NOMO-1 treated with dmso at 0.1 percent for 144 hours (cell line): Measurements from ENCODE around the gene PDE4DIP.
"Not testable (repeated sequence)": the region's sequence is repeated elsewhere in the genome, so short reads cannot be mapped to it uniquely, and the experiment has no call there.

ENCODE experiments used
- DNase-seq: peaks from one replicate; lab custom pipeline; 2025; ENCODE audit not compliant: unreplicated experiment; lab: John Stamatoyannopoulos, UW

PDE4DIP gene

DNA sequence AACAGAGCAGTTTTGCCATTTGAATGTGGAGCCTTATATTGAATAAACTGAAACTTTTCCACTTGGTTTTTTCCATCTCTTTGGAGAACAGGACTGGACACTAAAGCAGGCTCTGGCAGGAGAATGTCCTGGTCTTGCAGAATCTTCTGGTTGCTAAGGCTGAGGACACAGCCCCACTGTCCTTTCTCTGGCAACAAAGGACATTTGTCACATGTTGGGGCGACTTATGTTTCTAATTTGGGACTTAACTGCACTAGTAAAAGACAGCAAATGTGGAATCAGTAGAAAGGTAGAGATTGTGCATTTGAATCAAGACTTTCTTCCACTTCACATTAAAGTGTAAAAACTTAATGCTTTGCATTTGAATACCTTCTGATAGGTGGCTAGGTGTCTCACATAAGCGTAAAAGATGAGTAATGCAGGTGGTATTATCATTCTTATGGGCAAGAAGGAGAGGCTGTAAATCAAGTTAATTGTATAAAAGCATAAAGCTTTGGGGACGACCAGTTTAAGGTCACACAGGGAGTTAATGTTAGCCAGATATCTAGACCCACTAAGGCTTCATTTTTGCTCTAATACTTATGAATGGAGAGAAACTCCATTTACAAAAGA, 74.7 kb downstream of the PDE4DIP start:
- not testable (repeated sequence) for DNase-seq

DNA sequence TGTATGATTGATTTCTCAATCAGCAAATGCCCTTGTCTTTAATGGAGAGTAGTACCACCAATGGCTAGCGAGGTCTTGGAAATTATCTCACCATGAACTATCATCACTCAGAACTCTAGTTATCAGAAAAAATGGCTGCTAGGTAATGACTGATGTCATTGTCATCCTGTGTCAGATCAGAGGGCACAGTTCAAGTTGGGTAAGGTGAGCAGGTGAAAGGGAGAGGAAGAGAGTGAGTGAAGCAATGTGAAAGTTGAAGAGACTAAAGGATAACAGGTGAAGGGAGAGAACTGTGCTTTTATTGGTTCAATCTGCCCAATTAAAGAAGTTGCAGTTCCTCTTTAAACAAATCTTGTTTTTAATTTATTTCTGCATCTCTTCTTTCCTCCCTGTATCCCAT, 76.8 kb downstream of the PDE4DIP start:
- not testable (repeated sequence) for DNase-seq

DNA sequence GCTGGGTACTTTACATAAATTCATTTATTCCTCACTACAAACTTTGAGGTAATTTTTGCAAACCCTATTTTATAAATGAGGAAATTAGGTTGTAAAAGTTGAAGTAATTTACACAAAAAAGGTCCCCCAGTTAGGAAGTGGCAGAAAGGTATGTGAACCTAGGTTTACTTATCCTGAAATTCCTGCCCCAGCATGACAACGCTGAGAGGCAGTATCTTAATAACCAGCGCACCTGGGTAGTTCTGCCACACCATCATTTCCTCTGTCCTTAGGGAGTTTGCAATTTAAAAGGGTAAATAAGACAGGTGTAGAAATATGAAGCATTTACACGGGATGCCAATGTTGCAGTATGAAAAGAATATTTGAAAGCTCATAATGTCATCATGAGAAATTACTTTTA, 79.6 kb downstream of the PDE4DIP start:
- not testable (repeated sequence) for DNase-seq

DNA sequence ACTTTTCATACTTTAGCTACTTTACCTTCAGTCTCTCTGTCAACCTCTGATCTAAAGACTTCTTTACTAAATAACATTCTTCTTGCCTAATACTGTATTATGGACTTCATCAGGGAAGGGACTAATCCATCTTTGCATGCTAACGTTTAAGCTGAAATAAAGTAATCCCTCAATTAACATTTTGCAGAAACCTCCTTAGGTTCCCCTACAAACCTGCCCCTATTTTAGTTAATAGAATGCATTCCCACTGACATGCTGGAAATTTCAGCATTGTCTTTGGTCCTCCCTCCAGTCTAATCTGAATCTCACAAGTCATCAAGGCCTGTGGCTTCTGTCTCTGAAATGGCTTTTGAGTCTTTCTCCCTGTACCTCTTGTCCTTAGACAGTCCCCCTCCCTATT, 83.4 kb downstream of the PDE4DIP start:
- not testable (repeated sequence) for DNase-seq

DNA sequence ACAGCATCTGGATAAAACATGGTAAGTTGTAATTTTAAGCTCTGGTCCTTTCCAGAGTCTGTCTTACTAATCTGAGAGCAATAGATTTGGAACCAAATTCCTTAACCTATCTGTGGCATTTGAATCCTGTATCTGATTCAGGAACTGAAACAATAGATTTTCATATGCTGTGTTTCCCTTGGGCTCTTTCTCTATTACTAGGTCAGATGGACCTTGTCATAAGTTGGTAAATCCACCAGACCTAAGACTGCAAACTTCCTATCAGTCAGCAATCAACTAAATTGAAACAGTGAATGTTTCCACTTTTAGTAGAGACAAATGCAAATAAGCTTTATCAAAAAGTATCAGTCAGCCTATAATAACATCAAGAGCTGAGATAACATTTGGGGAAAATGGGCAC, 85.0 kb downstream of the PDE4DIP start:
- DNase-seq, result not testable (repeated sequence)

DNA sequence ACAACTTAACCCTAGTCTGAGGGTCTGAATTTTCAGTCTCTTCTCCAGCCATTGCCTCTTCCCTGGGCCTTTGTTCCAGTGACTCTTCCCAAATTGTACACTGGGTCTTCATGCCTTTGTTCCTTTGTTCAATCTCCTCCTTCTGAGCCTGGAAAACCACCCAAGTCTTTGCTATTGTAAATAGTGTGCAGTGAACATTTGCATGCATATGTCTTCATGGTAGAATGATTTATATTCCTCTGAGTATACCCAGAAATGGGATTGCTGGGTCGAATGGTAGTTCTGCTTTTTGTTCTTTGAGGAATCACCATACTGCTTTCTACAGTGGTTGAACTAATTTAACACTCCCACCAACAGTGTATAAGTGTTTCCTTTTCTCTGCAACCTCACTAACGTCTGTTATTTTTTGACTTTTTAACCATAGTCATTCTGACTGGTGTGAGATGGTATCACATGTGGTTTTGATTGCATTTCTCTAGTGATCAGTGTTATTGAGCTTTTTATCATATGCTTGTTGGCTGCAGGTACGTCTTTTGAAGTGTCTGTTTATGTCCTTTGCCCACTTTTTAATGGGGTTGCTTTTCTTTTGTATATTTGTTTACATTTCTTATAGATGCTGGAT, 91.3 kb downstream of the PDE4DIP start:
- DNase-seq, result not testable (repeated sequence)

DNA sequence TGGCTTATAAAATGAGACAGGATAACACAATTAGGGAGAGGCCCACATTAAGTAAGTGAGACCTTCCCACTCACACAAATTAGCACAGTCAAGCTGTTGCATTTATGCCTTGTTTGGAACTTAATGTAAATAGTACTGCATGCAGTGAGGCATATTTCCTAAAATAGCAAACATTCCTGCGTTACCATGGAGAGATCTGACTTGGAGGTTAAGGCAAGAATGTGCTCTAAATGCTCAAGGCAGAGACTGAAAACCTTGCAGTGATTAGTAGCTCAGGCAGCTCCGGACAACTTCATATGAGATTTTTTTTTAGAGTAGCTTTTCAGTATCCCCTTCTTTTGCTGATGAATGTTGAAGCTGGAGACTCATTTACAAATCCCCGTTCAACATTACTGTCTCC, 98.7 kb downstream of the PDE4DIP start:
- not testable (repeated sequence) for DNase-seq

DNA sequence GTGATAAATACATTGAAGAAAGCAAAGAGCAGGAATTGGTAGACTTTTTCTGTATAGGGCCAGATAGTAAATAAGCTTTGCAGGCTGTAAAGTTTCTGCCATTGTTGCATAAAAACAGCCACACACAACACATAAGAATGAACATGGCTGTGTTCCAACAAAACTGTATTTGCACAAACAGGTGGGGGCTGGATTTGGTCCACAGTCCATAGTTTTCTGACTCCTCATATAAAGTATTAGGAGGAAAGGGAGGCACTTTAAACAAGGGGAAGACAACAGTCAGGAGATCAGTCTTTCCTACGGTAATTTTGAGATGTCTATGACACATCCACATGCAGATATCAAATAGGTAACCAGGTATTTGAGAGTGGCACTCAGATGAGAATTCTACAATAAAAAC, 100.9 kb downstream of the PDE4DIP start:
- not testable (repeated sequence) for DNase-seq

DNA sequence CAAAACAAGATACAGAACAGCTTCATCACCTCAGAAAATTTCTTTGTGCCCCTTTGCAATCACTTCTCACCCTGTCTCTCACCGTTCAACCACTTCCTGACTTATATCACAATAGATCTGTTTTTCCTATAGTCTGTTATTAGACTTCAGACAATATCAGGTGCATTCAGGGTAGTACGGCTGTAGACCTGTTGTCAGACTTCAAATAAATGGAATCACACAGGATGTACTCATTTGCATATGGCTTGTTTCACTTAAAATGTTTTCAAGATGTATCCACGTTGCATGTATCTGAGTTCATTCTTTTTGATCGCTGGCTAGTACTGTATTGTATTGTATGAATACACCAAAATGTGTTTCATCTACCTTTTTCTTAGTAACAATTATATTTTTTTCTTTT, 104.5 kb downstream of the PDE4DIP start:
- DNase-seq, result not testable (repeated sequence)

DNA sequence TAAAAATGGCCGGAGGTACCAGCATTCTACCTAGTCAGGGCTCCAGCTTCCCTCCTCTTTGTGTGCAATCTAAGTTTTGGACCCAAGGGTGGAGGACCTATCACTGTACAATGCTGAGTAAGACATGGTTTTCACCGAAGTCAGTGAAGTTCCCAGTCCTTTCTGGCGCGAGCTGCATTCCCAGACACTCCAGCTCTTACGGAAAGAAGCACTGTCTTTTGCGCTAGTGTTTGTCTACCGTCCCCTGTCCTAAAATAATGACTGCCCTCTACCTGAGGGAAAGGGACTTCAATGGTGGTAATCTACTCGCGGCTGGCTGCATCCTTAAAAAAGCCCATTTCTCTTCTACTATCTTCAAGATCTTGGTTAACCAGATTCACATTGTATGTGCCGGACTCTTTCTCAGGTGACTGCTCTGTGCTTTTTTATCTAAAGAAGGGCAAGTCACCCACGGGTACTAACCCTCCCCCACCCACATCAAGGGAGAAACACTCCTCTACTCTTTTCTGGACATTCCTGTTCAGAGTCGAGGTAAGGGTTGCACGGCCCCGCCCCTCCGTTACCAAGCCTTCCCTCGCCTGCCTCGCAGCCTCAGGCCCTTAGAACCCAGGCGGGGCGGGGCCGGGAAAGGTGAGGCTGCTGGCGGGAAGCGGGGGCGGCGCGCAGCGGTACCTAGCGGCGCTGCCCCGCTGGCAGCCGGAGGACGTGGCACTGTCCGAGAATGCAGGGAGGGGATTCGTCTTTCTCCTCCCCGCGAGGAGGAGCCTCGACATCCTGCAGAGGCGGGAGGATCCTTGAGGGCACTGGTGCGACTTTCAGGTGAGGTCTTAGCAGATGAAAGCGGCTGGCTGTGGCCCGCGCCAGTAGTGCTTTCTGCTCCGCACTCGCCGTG, 107.4 kb downstream of the PDE4DIP start:
- peak; percentile 23 for DNase-seq

DNA sequence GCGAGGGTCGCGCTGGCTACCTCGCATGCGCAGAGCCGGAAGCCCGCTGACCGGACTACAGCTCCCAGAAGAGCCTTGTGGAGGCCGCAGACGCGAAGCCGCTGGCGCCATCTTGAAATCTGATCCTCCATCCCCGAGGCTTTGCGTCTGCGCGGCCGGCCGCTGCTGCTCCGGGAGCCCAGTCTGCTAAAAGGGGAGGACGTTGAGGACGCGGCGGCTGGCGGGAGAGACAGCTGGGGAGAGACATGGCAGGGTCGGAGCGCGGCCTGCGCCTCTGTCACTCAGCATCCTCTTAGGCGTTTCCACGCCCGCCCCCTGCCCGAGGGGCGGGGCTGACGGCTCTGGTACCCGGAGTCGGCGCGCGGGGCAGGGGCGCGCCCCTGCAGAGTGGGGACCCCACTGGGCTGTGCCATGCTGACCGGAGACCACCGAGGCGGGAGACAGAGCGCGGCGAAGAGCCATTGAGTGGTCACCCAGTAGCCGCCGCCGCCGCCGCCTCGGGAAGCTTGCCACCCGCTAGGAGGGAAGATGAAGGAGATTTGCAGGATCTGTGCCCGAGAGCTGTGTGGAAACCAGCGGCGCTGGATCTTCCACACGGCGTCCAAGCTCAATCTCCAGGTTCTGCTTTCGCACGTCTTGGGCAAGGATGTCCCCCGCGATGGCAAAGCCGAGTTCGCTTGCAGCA, 108.2 kb downstream of the PDE4DIP start:
- DNase-seq, result not testable (repeated sequence)

DNA sequence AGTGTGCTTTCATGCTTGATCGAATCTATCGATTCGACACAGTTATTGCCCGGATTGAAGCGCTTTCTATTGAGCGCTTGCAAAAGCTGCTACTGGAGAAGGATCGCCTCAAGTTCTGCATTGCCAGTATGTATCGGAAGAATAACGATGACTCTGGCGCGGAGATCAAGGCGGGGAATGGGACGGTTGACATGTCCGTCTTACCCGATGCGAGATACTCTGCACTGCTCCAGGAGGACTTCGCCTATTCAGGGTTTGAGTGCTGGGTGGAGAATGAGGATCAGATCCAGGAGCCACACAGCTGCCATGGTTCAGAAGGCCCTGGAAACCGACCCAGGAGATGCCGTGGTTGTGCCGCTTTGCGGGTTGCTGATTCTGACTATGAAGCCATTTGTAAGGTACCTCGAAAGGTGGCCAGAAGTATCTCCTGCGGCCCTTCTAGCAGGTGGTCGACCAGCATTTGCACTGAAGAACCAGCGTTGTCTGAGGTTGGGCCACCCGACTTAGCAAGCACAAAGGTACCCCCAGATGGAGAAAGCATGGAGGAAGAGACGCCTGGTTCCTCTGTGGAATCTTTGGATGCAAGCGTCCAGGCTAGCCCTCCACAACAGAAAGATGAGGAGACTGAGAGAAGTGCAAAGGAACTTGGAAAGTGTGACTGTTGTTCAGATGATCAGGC, 108.8 kb downstream of the PDE4DIP start:
- not testable (repeated sequence) for DNase-seq

DNA sequence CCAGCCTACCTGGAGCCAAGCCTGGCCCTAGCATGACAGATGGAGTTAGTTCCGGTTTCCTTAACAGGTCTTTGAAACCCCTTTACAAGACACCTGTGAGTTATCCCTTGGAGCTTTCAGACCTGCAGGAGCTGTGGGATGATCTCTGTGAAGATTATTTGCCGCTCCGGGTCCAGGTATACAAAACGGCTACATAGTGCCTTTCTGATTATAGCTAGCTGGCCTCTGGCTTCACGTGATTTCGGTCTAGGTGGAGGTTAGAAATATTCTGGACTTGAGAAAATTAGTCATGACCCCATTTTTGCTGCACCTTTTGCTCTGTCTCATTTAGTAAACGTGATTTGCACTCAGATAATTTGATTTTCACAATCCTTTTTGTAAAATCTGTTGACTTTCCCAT, 109.5 kb downstream of the PDE4DIP start:
- DNase-seq, result not testable (repeated sequence)

DNA sequence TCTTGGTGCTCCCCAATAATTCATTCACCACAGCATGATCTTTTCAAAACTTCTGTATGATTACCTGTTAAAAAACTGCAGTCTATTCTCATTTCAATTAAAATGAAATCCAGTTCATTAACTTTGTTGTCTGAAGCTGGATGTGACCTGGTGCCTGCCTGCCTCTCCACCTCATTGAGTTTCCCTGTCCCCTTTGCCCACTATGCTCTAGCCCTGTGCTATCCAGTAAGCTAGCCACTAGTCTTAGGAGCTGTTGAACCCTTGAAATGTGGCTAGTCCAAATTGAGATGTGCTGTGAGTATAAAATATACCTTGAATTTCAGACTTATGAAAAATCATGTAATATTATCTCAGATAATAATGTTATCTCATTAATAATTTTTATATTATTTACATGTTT, 114.1 kb downstream of the PDE4DIP start:
- DNase-seq, result not testable (repeated sequence)

DNA sequence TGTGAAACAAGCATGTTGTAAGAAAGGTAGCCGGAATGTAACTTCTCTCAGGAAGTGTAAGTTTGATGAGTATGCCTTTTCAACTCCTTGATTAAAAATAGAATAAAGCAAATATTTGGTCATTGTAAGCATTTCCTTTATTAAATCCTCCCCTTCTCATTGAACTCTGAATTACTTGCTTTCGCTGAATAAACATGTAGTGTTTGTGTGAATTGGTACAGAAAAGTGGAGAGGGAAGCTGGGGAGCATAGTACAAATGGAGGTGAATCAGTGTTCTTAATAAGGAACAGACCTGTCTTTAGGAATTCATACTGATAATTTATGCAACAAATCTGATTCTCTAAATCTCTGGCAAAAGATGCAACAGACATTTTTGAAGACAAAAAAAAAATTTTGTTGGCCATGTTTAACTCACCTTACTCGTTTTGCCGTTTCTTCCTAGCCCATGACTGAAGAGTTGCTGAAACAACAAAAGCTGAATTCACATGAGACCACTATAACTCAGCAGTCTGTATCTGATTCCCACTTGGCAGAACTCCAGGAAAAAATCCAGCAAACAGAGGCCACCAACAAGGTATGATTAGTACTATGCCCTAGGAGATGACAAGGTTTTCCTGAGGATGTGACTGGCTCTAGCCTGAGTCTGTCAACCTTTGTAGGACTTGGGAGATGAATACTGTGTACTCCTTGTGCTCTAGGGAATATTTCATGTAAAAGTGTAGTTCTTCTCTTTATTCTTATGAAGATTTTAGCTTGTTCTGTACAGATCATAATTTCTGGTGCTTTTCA, 116.2 kb downstream of the PDE4DIP start:
- not testable (repeated sequence) for DNase-seq

DNA sequence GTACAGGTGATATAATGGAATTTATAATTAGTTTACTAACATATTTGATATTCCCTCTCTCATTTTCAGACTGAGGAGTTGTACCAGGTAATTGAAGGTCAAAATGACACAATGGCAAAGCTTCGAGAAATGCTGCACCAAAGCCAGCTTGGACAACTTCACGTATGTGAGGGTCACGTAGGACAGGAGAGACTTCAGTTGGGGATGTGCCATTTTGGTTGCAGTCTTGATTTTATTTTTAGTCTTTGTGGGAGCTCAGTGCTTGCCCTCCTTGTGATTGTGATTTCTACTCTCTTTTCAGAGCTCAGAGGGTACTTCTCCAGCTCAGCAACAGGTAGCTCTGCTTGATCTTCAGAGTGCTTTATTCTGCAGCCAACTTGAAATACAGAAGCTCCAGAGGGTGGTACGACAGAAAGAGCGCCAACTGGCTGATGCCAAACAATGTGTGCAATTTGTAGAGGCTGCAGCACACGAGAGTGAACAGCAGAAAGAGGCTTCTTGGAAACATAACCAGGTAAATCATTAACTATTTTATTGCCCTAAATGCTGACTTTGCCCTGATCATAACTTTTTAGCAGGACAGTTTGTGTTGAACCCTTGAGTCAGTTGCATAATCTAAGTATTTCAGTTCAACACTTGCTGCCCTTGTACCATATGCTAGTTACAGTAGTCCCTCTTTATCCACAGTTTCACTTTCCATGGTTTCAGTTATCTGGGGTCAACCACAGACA, 118.1 kb downstream of the PDE4DIP start:
- DNase-seq, result not testable (repeated sequence)

DNA sequence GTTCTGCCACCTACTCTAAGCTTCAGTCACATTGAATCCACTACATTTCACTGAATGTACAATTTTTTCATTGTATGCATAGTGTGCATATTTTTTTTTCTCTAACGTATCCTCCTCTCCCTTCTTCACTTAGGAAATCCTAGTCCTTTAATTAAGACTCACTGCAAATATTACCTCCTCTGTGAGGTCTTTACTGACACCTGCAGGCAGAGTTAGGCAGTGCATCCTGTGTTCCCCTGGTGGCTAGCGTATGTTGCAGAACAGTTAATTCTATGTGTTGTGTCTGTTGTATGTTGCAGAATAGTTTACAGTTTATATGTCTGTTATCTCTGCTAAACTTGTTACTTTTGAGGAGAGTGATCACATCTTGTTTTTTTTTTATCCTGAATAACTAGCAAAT, 121.9 kb downstream of the PDE4DIP start:
- DNase-seq, result not testable (repeated sequence)

DNA sequence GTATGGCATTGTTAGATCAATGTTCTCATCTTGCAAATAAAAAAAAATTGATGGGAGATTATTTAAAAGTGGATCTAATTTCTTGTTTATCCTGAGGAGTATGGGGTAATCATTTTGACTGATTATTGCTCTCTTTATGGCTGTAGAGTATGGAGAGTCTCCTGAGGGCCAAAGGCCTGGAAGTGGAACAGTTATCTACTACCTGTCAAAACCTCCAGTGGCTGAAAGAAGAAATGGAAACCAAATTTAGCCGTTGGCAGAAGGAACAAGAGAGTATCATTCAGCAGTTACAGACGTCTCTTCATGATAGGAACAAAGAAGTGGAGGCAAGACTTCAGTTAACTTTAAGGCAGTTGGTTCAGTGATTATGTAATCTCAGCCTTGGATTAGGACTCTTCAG, 123.4 kb downstream of the PDE4DIP start:
- not testable (repeated sequence) for DNase-seq

DNA sequence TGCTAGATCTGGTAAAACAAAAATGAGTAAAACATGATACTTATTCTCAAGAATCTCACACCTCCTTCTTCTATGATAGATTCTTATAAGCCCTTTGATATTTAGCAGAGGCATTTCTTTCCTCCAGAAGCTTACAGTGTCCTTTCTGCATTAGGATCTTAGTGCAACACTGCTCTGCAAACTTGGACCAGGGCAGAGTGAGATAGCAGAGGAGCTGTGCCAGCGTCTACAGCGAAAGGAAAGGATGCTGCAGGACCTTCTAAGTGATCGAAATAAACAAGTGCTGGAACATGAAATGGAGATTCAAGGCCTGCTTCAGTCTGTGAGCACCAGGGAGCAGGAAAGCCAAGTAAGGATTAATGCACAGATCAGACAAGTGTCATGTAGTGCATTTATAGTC, 124.5 kb downstream of the PDE4DIP start:
- not testable (repeated sequence) for DNase-seq
